Right lobe of liver (tissue), 6 donors: ENCODE data around the gene SPOCK1. TPM values are rescaled to one million over a fixed set of nuclear protein-coding genes. Genes with fewer than 3 reads are reported as not detected.
A peak's percentile ranks its signal among the peaks of the same experiment; 100 is the strongest.

Experiments
- ATAC-seq, 4 donors: fragments of 200-7000 bp; cut with Tn5 transposase; one replicate each; pipeline ENCODE4 v1.9.1; 2020; ENCODE audit warnings: mild to moderate bottlenecking in 4 of 4, moderate library complexity in 4 of 4
- DNase-seq, 3 donors: peaks; one replicate each; pipeline ENCODE4 v3.0.0-alpha.2; 2020
- H3K27ac ChIP-seq, 3 donors: fragments of 200-600 bp; one replicate each; pipeline ENCODE4 v1.8.0; 2022
- H3K27me3 ChIP-seq, 2 donors: fragments of 200-600 bp; one replicate each; pipeline ENCODE4 v1.8.0; 2022
- H3K36me3 ChIP-seq, 4 donors: fragments of 200-600 bp; sonication (generic) in 1 of 4; one replicate each; pipeline versions ENCODE4 v1.5.1 to v1.8.0; 2017 to 2022; ENCODE audit warnings: control low read depth in 1 of 4
- H3K4me1 ChIP-seq, 4 donors: fragments of 200-600 bp; sonication (generic) in 1 of 4; one replicate each; pipeline versions ENCODE4 v1.5.1 to v1.8.0; 2017 to 2022; ENCODE audit warnings: control low read depth in 1 of 4
- H3K4me3 ChIP-seq, 3 donors: fragments of 200-600 bp; one replicate each; pipeline ENCODE4 v1.8.0; 2022
- H3K9me3 ChIP-seq, 4 donors: fragments of 200-600 bp; sonication (generic) in 1 of 4; one replicate each; pipeline versions ENCODE4 v1.5.1 to v1.8.0; 2017 to 2022; ENCODE audit warnings: control low read depth in 1 of 4
- CTCF ChIP-seq, 4 donors: fragments of 200-600 bp in 3 of 4; fragments of 450-650 bp in 1 of 4; IDR thresholded peaks; one replicate each; pipeline versions ENCODE4 v1.5.1 to v1.8.0; 2016 to 2022; ENCODE audit warnings: antibody characterized with exemption in 4 of 4, mild to moderate bottlenecking in 2 of 4
- POLR2A ChIP-seq: fragments of 450-650 bp; IDR thresholded peaks from one replicate; pipeline ENCODE4 v1.6.1; 2017; ENCODE audit warnings: antibody characterized with exemption, mild to moderate bottlenecking
- WGBS: methylation state at CpG from one replicate; pipeline ENCODE4 v1.1.6; 2018; ENCODE audit warnings: low coverage, low lambda C conversion rate; ENCODE audit not compliant: insufficient coverage; ENCODE audit errors: missing lambda C conversion rate; 5-methylcytosine and 5-hydroxymethylcytosine counted together
- intact Hi-C, 2 donors: fragments of 100-400 bp; cut with DNase I; formaldehyde crosslinking; loops; one replicate each; pipeline versions ENCODE4 v1.11.2 to v1.14.1; 2022
- total RNA-seq, 6 experiments: library from RNA; depleted of rRNA in 2 of 6; stranded (reverse); fragments of >200 nt in 2 of 6; fragmentation: NEBNext Ultra II Directional in 3 of 6; extraction: Animal tissue kit (Norgen Biotek cat#: 25700) in 3 of 6; gene quantifications; one replicate each; pipeline versions ENCODE4 v1.1.0 to v1.2.4, GENCODE V29; 2016 to 2023
- donor health status: DM: no; HTN: yes; CAD: no.
- donor health status: DM: no; HTN: no; CAD: no.
- donor health status: DM: no; HTN: no; CAD: no.
- donor health status: DM: no; HTN: yes; CAD: no.
- donor health status: DM: no; HTN: yes; CAD: no.

SPOCK1 gene
- total RNA-seq, 6 experiments from 2014 or later: 0.06 to 0.86 (median 0.15) TPM; not detected in 1

GRCh38 chr5:137325721-137326120 is 173.4 kb downstream of the SPOCK1 start:
- intact Hi-C loops: loop anchor here in 1 of 2 donors (10.0 kb wide), 1 partner anchor 179 kb away; no protein-coding TSS in a partner anchor
- no peaks in the 10 kb centered on the region for H3K9me3 ChIP-seq
- H3K36me3 ChIP-seq: no peaks in the 10 kb centered on the region
- no peak for DNase-seq
- no peak for ATAC-seq
- H3K27ac ChIP-seq: no peak overlapping the region
- no peaks in the 10 kb centered on the region for H3K27me3 ChIP-seq
- no peak overlapping the region for H3K4me3 ChIP-seq
- no peaks in the 10 kb centered on the region for H3K4me1 ChIP-seq
- WGBS: 77% methylated on average over 3 of the region's 4 CpGs
- TF ChIP-seq POLR2A: no peak
- TF ChIP-seq CTCF (IDR thresholded peaks at IDR 0.05): no peak

GRCh38 chr5:137320056-137321045 is 178.8 kb downstream of the SPOCK1 start:
- no peaks in the 10 kb centered on the region for H3K27me3 ChIP-seq
- 3% methylated on average over 3 of the region's 3 CpGs for WGBS
- H3K9me3 ChIP-seq: no peaks in the 10 kb centered on the region
- intact Hi-C loops: loop anchor here in 1 of 2 donors (10.0 kb wide), 1 partner anchor 184 kb away; no protein-coding TSS in a partner anchor
- H3K4me1 ChIP-seq: no peaks in the 10 kb centered on the region
- DNase-seq: peak in 1 of 3 donors; percentile 49
- H3K27ac ChIP-seq: no peak overlapping the region
- ATAC-seq: peak; percentile 78 to 91 (median 84)
- H3K36me3 ChIP-seq: no peaks in the 10 kb centered on the region
- no peak overlapping the region for H3K4me3 ChIP-seq
- TF ChIP-seq CTCF (IDR thresholded peaks at IDR 0.05) (peak; percentile 72 to 79 (median 76)), POLR2A (no peak)

DNA sequence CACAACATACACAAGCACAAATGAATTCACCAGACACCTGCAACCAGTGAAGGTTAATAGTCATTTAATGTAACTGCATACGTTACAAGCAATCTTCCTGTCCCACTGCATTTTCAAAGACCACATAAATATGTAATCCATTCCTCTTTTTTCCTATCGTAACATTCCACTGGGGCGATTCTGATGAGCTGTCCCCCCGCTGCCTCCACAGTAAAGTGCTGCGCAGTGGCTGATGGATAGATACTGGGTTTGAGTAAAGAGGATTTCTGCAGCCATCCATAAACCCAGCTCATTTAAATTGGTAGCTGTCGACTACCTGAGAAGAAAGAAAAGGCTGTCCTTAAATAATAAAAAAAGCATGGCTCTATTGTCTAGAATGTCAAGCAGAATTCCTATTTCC is 181.1 kb downstream of the SPOCK1 start:
- Histone ChIP-seq H3K4me1 (no peaks in the 10 kb centered on the region), H3K27ac (no peak overlapping the region), H3K4me3 (no peak overlapping the region), H3K9me3 (no peaks in the 10 kb centered on the region), H3K36me3 (no peaks in the 10 kb centered on the region), H3K27me3 (no peaks in the 10 kb centered on the region)
- no peak for TF ChIP-seq CTCF (IDR thresholded peaks at IDR 0.05)
- TF ChIP-seq POLR2A: no peak
- 82% methylated on average over 6 of the region's 6 CpGs for WGBS
- no peak for ATAC-seq
- DNase-seq: no peak
- intact Hi-C loops: loop anchor here in 1 of 2 donors (10.0 kb wide), 1 partner anchor 177 kb away; the partner anchor contains the start of gene SPOCK1

DNA sequence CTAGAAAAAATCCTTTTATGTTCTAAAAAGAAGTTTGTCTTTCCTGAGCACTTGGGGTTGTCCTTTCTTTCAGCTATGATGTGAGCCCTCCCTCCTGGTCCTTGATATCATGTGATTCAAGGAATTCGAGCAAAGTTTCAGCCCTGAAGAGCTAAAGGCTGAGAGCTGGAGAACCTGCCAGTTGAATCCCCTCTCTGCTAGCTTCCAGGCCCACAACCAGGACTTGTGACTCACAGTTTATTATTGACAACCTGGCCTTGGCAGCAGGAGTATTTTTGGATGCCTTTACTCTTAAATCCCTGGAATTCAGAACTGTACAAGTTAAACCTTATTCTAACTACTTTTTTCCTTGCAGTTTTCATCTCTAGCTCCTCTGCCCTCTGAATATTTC is 182.8 kb downstream of the SPOCK1 start:
- DNase-seq (no peak), ATAC-seq (no peak)
- Histone ChIP-seq H3K27me3 (no peaks in the 10 kb centered on the region), H3K27ac (no peak overlapping the region), H3K9me3 (no peaks in the 10 kb centered on the region), H3K4me1 (no peaks in the 10 kb centered on the region), H3K36me3 (no peaks in the 10 kb centered on the region), H3K4me3 (no peak overlapping the region)
- TF ChIP-seq POLR2A: no peak
- TF ChIP-seq CTCF (IDR thresholded peaks at IDR 0.05): no peak
- WGBS: 0% methylated on average over 1 of the region's 1 CpG
- intact Hi-C loops: loop anchor here in 1 of 2 donors (10.0 kb wide), 1 partner anchor 178 kb away; the partner anchor contains the start of gene SPOCK1
